Measurements from ENCODE around the gene HNF1B.
A peak's percentile ranks its signal among the peaks of the same experiment; 100 is the strongest.
"Not testable (repeated sequence)": the region's sequence is repeated elsewhere in the genome, so short reads cannot be mapped to it uniquely, and the experiment has no call there.

Gene HNF1B

GRCh38 chr17:37744961-37745800 lies at the start of gene HNF1B:
Gene HNF1B (minus strand): TSS chr17:37745059. CDS start chr17:37744884, 175 bp downstream.
- no peak for DNase-seq (ENCODE audit: low spot score)

GRCh38 chr17:37792787-37793186 lies 47.9 kb upstream of the HNF1B start:
- peak; percentile 39 for DNase-seq (ENCODE audit: low spot score)

- no peak for DNase-seq (ENCODE audit: low spot score)
Observed at GRCh38 chr17:37791447-37792399, 46.9 kb upstream of the HNF1B start.

GRCh38 chr17:37789771-37790541 lies 45.1 kb upstream of the HNF1B start:
- DNase-seq (ENCODE audit: low spot score) = no peak

GRCh38 chr17:37789021-37789565 lies 44.2 kb upstream of the HNF1B start:
- DNase-seq (ENCODE audit: low spot score) = no peak

- DNase-seq (ENCODE audit: low spot score) = no peak
Observed at GRCh38 chr17:37788526-37788925, 43.7 kb upstream of the HNF1B start.

GRCh38 chr17:37787055-37787757 lies 42.3 kb upstream of the HNF1B start:
- DNase-seq (ENCODE audit: low spot score) = no peak

GRCh38 chr17:37786481-37786880 lies 41.6 kb upstream of the HNF1B start:
- DNase-seq (ENCODE audit: low spot score) = no peak

GRCh38 chr17:37782460-37782859 lies 37.6 kb upstream of the HNF1B start:
- DNase-seq (ENCODE audit: low spot score) = not testable (repeated sequence)

GRCh38 chr17:37781451-37781850 lies 36.6 kb upstream of the HNF1B start:
- no peak for DNase-seq (ENCODE audit: low spot score)

GRCh38 chr17:37779554-37779953 lies 34.7 kb upstream of the HNF1B start:
- DNase-seq (ENCODE audit: low spot score) = no peak

GRCh38 chr17:37774504-37774903 lies 29.6 kb upstream of the HNF1B start:
- DNase-seq (ENCODE audit: low spot score) = no peak

- no peak for DNase-seq (ENCODE audit: low spot score)
Observed at GRCh38 chr17:37772982-37773381, 28.1 kb upstream of the HNF1B start.

GRCh38 chr17:37770631-37771518 lies 26.0 kb upstream of the HNF1B start:
- peak; percentile 18 for DNase-seq (ENCODE audit: low spot score)

- DNase-seq (ENCODE audit: low spot score) = no peak
Observed at GRCh38 chr17:37769050-37769449, 24.2 kb upstream of the HNF1B start.

GRCh38 chr17:37768438-37768837 lies 23.6 kb upstream of the HNF1B start:
- DNase-seq (ENCODE audit: low spot score) = no peak

GRCh38 chr17:37766971-37767370 lies 22.1 kb upstream of the HNF1B start:
- DNase-seq (ENCODE audit: low spot score) = no peak

GRCh38 chr17:37764383-37764782 lies 19.5 kb upstream of the HNF1B start:
- DNase-seq (ENCODE audit: low spot score) = no peak

- DNase-seq (ENCODE audit: low spot score) = no peak
Observed at GRCh38 chr17:37762666-37763065, 17.8 kb upstream of the HNF1B start.

GRCh38 chr17:37761961-37762360 lies 17.1 kb upstream of the HNF1B start:
- no peak for DNase-seq (ENCODE audit: low spot score)

Measured in RKO (cell line).